GM12872 (cell line): ENCODE measurements around the gene VWCE.

Experiments used
- TF ChIP-seq, protein P1 (sequence below): IDR thresholded peaks from 3 replicates; pipeline ENCODE4 v1.5.1; 2011; ENCODE audit warnings: low read depth, mild to moderate bottlenecking, low read length, moderate library complexity; ENCODE audit not compliant: insufficient read depth

The VWCE gene

DNA sequence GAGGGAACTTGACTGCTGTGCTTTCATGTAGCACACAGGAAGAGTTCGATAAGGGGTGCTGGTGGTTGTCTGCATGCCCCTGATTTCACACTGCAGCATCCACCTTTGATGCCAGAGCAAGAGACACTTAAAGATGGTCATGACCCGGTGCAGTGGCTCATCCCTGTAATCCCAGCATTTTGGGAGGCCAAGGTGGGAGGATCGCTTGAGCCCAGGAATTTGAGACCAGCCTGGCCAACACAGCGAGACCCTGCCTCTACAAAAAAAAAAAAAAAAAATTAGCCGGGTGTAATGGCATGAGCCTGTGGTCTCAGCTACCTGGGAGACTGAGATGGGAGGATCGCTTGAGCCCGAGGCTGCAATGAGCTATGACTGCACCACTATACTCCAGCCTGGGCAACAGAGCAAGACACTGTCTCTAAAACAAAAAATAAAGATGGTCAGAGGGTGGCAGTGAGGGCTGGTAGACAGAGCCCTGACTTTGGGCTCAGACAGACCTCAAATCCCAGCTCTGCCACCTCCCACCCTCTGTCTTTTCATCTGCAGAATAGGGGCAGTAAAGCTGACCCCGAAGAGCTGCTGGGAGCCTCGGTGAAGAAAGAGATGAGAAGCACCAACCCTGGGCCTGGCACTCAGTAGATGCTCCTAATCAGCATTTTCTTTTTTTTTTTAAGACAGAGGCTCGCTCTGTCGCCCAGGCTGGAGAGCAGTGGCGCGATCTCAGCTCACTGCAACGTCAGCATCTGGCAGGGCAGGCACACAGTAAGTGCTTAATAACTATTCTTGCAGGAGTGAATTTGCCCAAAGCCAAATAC lies 17.7 kb downstream of the VWCE start:
- TF ChIP-seq, protein P1, sequence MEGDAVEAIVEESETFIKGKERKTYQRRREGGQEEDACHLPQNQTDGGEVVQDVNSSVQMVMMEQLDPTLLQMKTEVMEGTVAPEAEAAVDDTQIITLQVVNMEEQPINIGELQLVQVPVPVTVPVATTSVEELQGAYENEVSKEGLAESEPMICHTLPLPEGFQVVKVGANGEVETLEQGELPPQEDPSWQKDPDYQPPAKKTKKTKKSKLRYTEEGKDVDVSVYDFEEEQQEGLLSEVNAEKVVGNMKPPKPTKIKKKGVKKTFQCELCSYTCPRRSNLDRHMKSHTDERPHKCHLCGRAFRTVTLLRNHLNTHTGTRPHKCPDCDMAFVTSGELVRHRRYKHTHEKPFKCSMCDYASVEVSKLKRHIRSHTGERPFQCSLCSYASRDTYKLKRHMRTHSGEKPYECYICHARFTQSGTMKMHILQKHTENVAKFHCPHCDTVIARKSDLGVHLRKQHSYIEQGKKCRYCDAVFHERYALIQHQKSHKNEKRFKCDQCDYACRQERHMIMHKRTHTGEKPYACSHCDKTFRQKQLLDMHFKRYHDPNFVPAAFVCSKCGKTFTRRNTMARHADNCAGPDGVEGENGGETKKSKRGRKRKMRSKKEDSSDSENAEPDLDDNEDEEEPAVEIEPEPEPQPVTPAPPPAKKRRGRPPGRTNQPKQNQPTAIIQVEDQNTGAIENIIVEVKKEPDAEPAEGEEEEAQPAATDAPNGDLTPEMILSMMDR, result no peak

DNA sequence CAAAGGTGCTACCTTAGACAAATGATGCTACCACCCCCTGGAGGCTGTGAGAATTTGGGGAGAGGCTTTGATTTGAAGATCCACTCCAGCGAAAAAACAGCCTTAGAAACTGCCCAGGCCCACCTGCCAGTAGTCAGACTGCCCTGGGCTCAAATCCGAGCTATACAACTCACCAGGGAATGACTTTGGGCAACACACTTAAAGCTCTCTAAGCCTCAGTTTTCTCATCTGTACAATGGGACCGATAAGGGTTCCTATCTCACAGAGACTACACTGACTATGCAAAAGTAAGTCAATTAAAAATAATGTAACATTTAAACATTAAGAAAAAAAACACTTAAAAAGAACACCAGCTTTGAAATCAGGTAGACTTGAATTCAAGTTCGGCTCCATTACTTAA lies 19.9 kb downstream of the VWCE start:
- TF ChIP-seq, protein P1, result no peak

DNA sequence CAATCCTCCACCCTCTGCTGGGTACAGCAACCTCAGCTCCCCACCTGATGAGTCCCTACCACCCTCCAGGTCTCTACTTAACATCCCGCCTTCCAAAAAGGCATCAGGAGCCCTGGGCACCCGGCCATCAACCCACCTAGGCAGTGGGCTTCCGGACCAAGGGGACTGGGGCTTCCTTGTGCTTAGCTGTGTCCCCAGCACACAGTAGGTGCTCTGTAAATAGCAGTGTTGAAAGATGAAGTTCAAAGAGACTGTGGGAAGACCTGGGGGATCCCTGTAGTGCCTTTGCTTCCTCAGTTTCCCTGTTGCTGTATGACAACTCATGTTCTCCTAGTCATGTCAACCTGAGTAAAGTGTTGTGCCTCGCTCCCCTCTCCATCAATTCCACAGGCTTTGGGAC lies 21.0 kb downstream of the VWCE start:
- TF ChIP-seq, protein P1, result no peak

DNA sequence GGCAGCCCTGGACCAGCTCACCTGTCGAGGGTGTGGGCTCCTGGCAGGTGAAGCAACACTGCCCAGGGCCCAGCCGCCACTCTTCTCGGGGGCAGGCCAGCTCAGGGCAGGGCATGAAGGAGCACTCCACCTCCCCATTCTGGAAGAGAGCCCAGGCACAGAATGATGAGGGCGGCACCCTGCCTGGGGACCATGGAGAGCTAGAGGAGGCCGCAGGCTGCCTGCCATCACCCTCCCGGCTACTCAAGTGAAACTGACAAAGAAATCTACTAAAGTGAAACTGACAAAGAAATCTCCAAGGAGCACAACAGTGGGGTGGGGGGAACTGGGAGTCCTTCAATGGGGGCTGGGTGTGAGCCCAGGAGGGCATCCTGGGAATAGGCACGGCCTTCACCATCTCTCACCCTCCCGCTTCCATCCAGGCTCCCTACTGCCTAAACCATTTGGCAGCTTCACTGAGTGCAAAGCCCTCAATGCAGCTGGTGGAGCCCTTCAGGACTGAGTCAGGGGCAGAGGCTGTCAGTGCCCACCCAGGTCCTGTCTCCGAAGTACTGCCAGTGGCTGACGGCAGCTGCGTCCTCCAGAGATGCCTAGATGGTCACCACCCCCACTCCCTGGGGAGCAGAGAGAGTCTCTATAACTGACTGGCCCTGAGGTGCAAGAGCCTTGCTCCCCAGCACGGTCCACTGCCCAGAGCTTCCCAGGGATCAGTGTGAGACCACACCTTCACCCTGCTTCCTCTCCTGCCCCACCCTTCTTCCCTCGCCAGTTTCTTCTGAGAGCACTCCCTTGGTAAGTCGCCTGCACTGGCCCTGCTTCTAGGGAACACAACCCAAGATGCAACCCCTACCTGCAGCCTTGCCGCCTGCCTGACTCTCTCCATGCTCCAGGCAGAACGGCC lies 21.7 kb downstream of the VWCE start:
- TF ChIP-seq, protein P1, result no peak

DNA sequence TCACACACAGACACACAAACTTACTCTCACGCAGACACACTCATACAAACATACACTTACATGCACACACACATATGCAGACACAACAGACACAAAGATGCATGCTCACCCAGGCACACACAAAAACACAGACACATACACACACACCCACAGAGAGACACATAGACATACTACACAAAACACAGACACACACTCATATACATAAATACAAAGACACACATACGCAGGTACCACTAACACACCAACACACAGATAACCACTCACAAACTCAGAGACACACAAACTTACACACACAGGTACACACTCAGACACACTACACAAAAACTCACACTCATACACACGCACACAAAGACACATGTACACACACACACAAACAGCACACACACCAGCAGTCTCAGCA lies 22.4 kb downstream of the VWCE start:
- TF ChIP-seq, protein P1, result no peak

DNA sequence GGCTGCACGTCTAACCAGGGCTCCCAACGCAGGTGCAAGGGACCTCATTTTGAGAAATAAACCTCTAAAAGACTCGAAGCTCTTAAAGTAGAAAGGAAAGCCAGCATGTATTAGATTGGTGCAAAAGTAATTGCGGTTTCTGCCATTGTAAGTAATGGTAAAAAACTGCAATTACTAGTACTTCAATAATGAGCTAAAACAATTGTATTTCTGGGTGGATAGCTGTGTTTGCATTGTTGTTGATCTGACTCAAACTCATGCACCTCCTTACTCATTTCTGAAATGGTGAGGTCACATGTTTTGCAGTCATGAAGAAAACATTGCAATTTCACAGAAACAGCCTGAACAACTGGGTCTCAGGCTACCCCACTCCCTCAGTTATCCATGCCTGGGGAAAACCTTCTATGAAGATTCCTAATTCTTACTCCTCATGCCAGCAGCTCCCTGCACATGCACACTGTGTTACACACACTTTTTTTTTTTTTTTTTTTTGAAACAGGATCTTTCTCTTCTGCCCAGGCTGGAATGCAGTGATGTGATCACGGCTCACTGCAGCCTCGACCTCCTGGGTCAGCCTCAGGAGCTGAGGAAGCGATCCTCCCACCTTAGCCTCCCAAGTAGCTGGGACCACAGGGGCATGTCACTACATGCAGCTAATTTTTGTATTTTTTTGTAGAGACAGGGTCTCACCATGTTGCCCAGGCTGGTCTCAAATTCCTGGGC lies 24.6 kb downstream of the VWCE start:
- TF ChIP-seq, protein P1, result no peak
